Stimulated activated CD4-positive, alpha-beta T cell treated with anti-CD3 and anti-CD28 coated beads, Interleukin-4, amount 100 ng/mL, for 4 hours (primary cell): ENCODE measurements around the gene F13A1.

ENCODE experiments used
- DNase-seq, 2 experiments: peaks; one replicate each; pipeline ENCODE4 v3.0.0-alpha.2; 2020

The F13A1 gene

GRCh38 chr6:6319952-6320811 lies at the start of gene F13A1:
Gene F13A1, minus strand, starts transcription at chr6:6320662. Its CDS starts 1,998 bp downstream, at chr6:6318664.
- DNase-seq, result no peak

- DNase-seq, result no peak
Observed at GRCh38 chr6:6368684-6369052, 48.2 kb upstream of the F13A1 start.

GRCh38 chr6:6368040-6368683 lies 47.7 kb upstream of the F13A1 start:
- DNase-seq, result no peak

GRCh38 chr6:6366803-6367202 lies 46.3 kb upstream of the F13A1 start:
- no peak for DNase-seq

GRCh38 chr6:6365242-6365641 lies 44.8 kb upstream of the F13A1 start:
- no peak for DNase-seq

GRCh38 chr6:6362056-6362840 lies 41.8 kb upstream of the F13A1 start:
- DNase-seq, result no peak

GRCh38 chr6:6357530-6357929 lies 37.1 kb upstream of the F13A1 start:
- DNase-seq, result no peak

- DNase-seq, result no peak
Observed at GRCh38 chr6:6357032-6357431, 36.6 kb upstream of the F13A1 start.

GRCh38 chr6:6352772-6353171 lies 32.3 kb upstream of the F13A1 start:
- DNase-seq, result no peak

GRCh38 chr6:6351511-6352025 lies 31.1 kb upstream of the F13A1 start:
- DNase-seq, result no peak

GRCh38 chr6:6350696-6351095 lies 30.2 kb upstream of the F13A1 start:
- no peak for DNase-seq

GRCh38 chr6:6348256-6348655 lies 27.8 kb upstream of the F13A1 start:
- DNase-seq, result no peak

GRCh38 chr6:6346427-6347023 lies 26.1 kb upstream of the F13A1 start:
- no peak for DNase-seq

GRCh38 chr6:6333501-6333900 lies 13.0 kb upstream of the F13A1 start:
- no peak for DNase-seq

GRCh38 chr6:6332811-6333244 lies 12.4 kb upstream of the F13A1 start:
- no peak for DNase-seq

- no peak for DNase-seq
Observed at GRCh38 chr6:6331946-6332601, 11.6 kb upstream of the F13A1 start.

GRCh38 chr6:6331393-6331792 lies 10.9 kb upstream of the F13A1 start:
- DNase-seq, result no peak

- no peak for DNase-seq
Observed at GRCh38 chr6:6330407-6330806, 9.9 kb upstream of the F13A1 start.

GRCh38 chr6:6328451-6328850 lies 8.0 kb upstream of the F13A1 start:
- DNase-seq, result no peak

- DNase-seq, result no peak
Observed at GRCh38 chr6:6323352-6323751, 2.9 kb upstream of the F13A1 start.

- no peak for DNase-seq
Observed at GRCh38 chr6:6320901-6321300, 439 bp upstream of the F13A1 start.
